HCT116 (cell line): ENCODE measurements around the gene ATOX1.

ENCODE experiments used
- EZH2 ChIP-seq: fragments of 200-600 bp; sonication (generic); IDR thresholded peaks from 2 replicates; pipeline ENCODE4 v1.6.1; 2017; ENCODE audit warnings: antibody characterized with exemption, mixed run types
- TF ChIP-seq, protein P1 (sequence below), 3 experiments: fragments of 200-600 bp in 1 of 3; sonication (generic) in 1 of 3; IDR thresholded peaks in 2 of 3; conservative IDR thresholded peaks in 1 of 3; 2 replicates each; pipeline ENCODE4 v1.5.1; 2012 to 2017; ENCODE audit warnings: low read depth in 2 of 3, low read length in 2 of 3, antibody characterized with exemption in 1 of 3, borderline replicate concordance in 1 of 3, control low read depth in 1 of 3, mild to moderate bottlenecking in 1 of 3, mixed read lengths in 1 of 3, mixed run types in 1 of 3, moderate library complexity in 1 of 3; ENCODE audit not compliant: insufficient read depth in 1 of 3

DNA sequence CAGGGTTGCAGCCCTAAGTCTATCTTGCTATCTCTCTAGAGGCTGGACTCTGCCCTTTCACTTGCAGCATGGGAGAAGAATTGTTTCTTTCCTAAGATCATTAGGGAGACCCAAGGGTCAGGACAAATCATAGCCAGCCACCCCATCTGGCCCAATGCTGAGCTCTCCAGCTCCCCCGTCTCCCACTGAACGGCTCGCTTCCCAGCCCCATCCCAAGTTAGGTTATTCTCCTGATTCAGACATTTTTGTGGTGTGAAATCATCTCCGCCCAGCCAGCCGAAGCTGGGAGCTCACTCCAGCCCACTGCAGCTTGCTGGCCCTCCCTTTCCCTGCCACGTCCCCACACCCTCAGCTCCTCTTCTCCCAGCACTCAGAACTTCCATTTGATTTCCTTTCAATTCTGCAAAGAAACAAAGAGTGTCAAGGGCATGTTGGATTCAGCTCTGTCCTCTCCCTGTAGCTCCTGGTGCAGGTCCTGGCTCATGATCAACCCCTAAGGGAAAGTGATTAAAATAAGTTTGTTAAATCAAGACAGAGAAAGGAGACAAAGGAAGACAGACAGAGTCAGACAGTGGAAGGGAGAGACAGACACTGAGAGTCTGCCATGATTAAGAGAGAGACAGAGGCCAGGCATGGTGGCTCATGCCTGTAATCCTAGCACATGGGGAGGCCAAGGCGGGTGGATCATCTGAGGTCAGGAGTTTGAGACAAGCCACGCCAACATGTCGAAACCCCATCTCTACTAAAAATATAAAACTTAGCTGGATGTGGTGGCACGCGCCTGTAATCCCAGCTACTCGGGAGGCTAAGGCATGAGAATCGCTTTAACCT lies 59.1 kb downstream of the ATOX1 start:
- TF ChIP-seq EZH2, result no peak
- TF ChIP-seq, protein P1, sequence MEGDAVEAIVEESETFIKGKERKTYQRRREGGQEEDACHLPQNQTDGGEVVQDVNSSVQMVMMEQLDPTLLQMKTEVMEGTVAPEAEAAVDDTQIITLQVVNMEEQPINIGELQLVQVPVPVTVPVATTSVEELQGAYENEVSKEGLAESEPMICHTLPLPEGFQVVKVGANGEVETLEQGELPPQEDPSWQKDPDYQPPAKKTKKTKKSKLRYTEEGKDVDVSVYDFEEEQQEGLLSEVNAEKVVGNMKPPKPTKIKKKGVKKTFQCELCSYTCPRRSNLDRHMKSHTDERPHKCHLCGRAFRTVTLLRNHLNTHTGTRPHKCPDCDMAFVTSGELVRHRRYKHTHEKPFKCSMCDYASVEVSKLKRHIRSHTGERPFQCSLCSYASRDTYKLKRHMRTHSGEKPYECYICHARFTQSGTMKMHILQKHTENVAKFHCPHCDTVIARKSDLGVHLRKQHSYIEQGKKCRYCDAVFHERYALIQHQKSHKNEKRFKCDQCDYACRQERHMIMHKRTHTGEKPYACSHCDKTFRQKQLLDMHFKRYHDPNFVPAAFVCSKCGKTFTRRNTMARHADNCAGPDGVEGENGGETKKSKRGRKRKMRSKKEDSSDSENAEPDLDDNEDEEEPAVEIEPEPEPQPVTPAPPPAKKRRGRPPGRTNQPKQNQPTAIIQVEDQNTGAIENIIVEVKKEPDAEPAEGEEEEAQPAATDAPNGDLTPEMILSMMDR (IDR thresholded peaks at IDR 0.05 in 2 of 3, conservative IDR thresholded peaks at IDR 0.05 in 1 of 3; ENCODE audit: borderline replicate concordance in 1 of 3, insufficient read depth in 1 of 3, low read depth in 2 of 3, low read length in 2 of 3), result no peak
